H1 (cell line): Measurements from ENCODE around the gene CHMP5. TPM values are rescaled to one million over a fixed set of nuclear protein-coding genes. Genes with fewer than 3 reads are reported as not detected.

Source experiments
- CTCF ChIA-PET: fragments of 300-600 bp; sonication (Branson Sonifier 250); formaldehyde crosslinking; loops from one replicate; lab custom pipeline; 2021; ENCODE audit not compliant: partially characterized antibody; lab: Charles Lee
- POLR2A ChIA-PET: fragments of 300-600 bp; sonication (Branson Sonifier 250); formaldehyde crosslinking; loops from one replicate; lab custom pipeline; 2021; ENCODE audit warnings: inconsistent platforms; ENCODE audit not compliant: partially characterized antibody; lab: Charles Lee
- DNase-seq, 2 experiments: peaks; one replicate each; pipeline versions ENCODE4 v3.0.0 to v3.0.0-alpha.2; 2010 to 2022; ENCODE audit warnings: low spot score in 2 of 2, low read depth in 1 of 2, mixed read lengths in 1 of 2
- FAIRE-seq: peaks from 2 replicates; lab custom pipeline; 2011; peaks lifted over from hg19 to GRCh38; lab: Jason Lieb, UNC
- H2AFZ ChIP-seq: 2 replicates; pipeline ENCODE4 v1.8.1; 2012; ENCODE audit warnings: low read length, inconsistent platforms
- H2AK5ac ChIP-seq: 2 replicates; pipeline ENCODE4 v1.6.1; 2013; ENCODE audit warnings: low read depth, low read length
- H2BK120ac ChIP-seq: replicated peaks from 2 replicates; pipeline ENCODE3; 2013; ENCODE audit warnings: low read depth, low read length, inconsistent platforms
- H2BK12ac ChIP-seq: 2 replicates; pipeline ENCODE4 v1.6.1; 2013; ENCODE audit warnings: low read depth, low read length
- H2BK15ac ChIP-seq: 2 replicates; pipeline ENCODE4 v1.6.1; 2013; ENCODE audit warnings: low read length
- H2BK20ac ChIP-seq: 2 replicates; pipeline ENCODE4 v1.6.1; 2013; ENCODE audit warnings: low read length
- H2BK5ac ChIP-seq: 2 replicates; pipeline ENCODE4 v1.6.1; 2013; ENCODE audit warnings: low read depth, low read length
- H3K14ac ChIP-seq: 2 replicates; pipeline ENCODE4 v1.6.1; 2013; ENCODE audit warnings: inconsistent platforms; ENCODE audit not compliant: insufficient read length
- H3K18ac ChIP-seq: 2 replicates; pipeline ENCODE4 v1.6.1; 2013; ENCODE audit warnings: low read length; ENCODE audit errors: extremely low read depth
- H3K23ac ChIP-seq: 2 replicates; pipeline ENCODE4 v1.6.1; 2013; ENCODE audit warnings: inconsistent platforms; ENCODE audit not compliant: insufficient read length
- H3K23me2 ChIP-seq: 2 replicates; pipeline ENCODE4 v1.6.1; 2013; ENCODE audit warnings: low read depth, low read length
- H3K27ac ChIP-seq: 2 replicates; pipeline ENCODE4 v1.6.1; 2011; ENCODE audit warnings: low read depth, low read length, inconsistent platforms
- H3K27me3 ChIP-seq, 4 experiments: replicated peaks in 1 of 4; 1 replicate in 1 of 4; 2 replicates in 3 of 4; pipeline versions ENCODE4 v1.6.1 to v1.8.1; 2011 to 2013; ENCODE audit warnings: low read length in 3 of 4, mild to moderate bottlenecking in 3 of 4, inconsistent platforms in 2 of 4, mixed read lengths in 2 of 4, moderate library complexity in 1 of 4; ENCODE audit not compliant: control insufficient read depth in 3 of 4, insufficient read depth in 3 of 4; ENCODE audit errors: extremely low read depth in 1 of 4
- H3K36me3 ChIP-seq, 4 experiments: 2 replicates each; pipeline versions ENCODE4 v1.6.1 to v1.8.1; 2011 to 2013; ENCODE audit warnings: mild to moderate bottlenecking in 4 of 4, low read length in 3 of 4, moderate library complexity in 2 of 4, control low read depth in 1 of 4, inconsistent platforms in 1 of 4; ENCODE audit not compliant: insufficient read depth in 4 of 4, control insufficient read depth in 2 of 4
- H3K4ac ChIP-seq: replicated peaks from 2 replicates; pipeline ENCODE3; 2013; ENCODE audit warnings: low read length, low read depth, mixed read lengths, inconsistent platforms; ENCODE audit not compliant: insufficient read length
- H3K4me1 ChIP-seq, 4 experiments: replicated peaks in 1 of 4; 1 replicate in 1 of 4; 2 replicates in 3 of 4; pipeline versions ENCODE4 v1.6.1 to v1.8.1; 2011 to 2013; ENCODE audit warnings: low read length in 3 of 4, inconsistent platforms in 2 of 4, mixed read lengths in 1 of 4; ENCODE audit not compliant: insufficient read depth in 4 of 4, control insufficient read depth in 3 of 4
- H3K4me2 ChIP-seq, 2 experiments: 2 replicates each; pipeline versions ENCODE4 v1.6.1 to v1.8.1; 2011 to 2013; ENCODE audit warnings: low read depth in 2 of 2, low read length in 2 of 2, control low read depth in 1 of 2, inconsistent platforms in 1 of 2, mild to moderate bottlenecking in 1 of 2; ENCODE audit not compliant: insufficient read depth in 1 of 2
- H3K4me3 ChIP-seq, 4 experiments: fragments of 200-600, 300-600 bp in 1 of 4; sonication (generic), shearing (Covaris generic), sonication (Bioruptor Twin) in 1 of 4; 2 replicates each; pipeline versions ENCODE4 v1.5.1 to v1.8.1; 2011 to 2016; ENCODE audit warnings: low read length in 4 of 4, low read depth in 3 of 4, control low read depth in 2 of 4, inconsistent platforms in 2 of 4, mild to moderate bottlenecking in 2 of 4, mixed read lengths in 1 of 4, moderate library complexity in 1 of 4; ENCODE audit not compliant: insufficient read depth in 2 of 4; ENCODE audit errors: extremely low read depth in 1 of 4
- H3K56ac ChIP-seq: replicated peaks from 2 replicates; pipeline ENCODE3; 2013; ENCODE audit warnings: low read depth, mild to moderate bottlenecking, mixed read lengths, low read length, inconsistent platforms; ENCODE audit not compliant: insufficient read length
- H3K79me1 ChIP-seq: 2 replicates; pipeline ENCODE4 v1.6.1; 2013; ENCODE audit warnings: low read depth, low read length, control low read depth
- H3K79me2 ChIP-seq, 2 experiments: 2 replicates each; pipeline versions ENCODE4 v1.6.1 to v1.8.1; 2012 to 2013; ENCODE audit warnings: low read length in 2 of 2, mild to moderate bottlenecking in 2 of 2, inconsistent platforms in 1 of 2; ENCODE audit not compliant: insufficient read depth in 2 of 2, control insufficient read depth in 1 of 2
- H3K9ac ChIP-seq, 4 experiments: replicated peaks in 1 of 4; 1 replicate in 1 of 4; 2 replicates in 3 of 4; pipeline versions ENCODE4 v1.6.1 to v1.8.1; 2011 to 2013; ENCODE audit warnings: low read depth in 3 of 4, low read length in 3 of 4, control low read depth in 2 of 4, mild to moderate bottlenecking in 2 of 4, moderate library complexity in 2 of 4, inconsistent platforms in 1 of 4; ENCODE audit errors: extremely low read depth in 1 of 4
- H3K9me3 ChIP-seq, 2 experiments: 2 replicates each; pipeline versions ENCODE4 v1.6.1 to v1.8.1; 2012 to 2013; ENCODE audit warnings: mild to moderate bottlenecking in 2 of 2, moderate library complexity in 2 of 2, control low read depth in 1 of 2, inconsistent platforms in 1 of 2, low read depth in 1 of 2, low read length in 1 of 2, mixed read lengths in 1 of 2; ENCODE audit not compliant: insufficient read depth in 2 of 2
- H4K20me1 ChIP-seq, 2 experiments: replicated peaks in 1 of 2; 2 replicates each; pipeline versions ENCODE3 to v1.8.1; 2011 to 2013; ENCODE audit warnings: inconsistent platforms in 2 of 2, low read length in 2 of 2, mild to moderate bottlenecking in 1 of 2; ENCODE audit not compliant: insufficient read depth in 2 of 2, control insufficient read depth in 1 of 2
- H4K5ac ChIP-seq: 2 replicates; pipeline ENCODE4 v1.6.1; 2013; ENCODE audit warnings: low read length, low read depth, mixed read lengths, inconsistent platforms; ENCODE audit not compliant: insufficient read length
- H4K8ac ChIP-seq: 2 replicates; pipeline ENCODE4 v1.8.0; 2013; ENCODE audit warnings: mild to moderate bottlenecking, moderate library complexity, low read length, inconsistent platforms; ENCODE audit not compliant: insufficient read depth; ENCODE audit errors: extremely low read depth
- H4K91ac ChIP-seq: replicated peaks from 2 replicates; pipeline ENCODE3; 2013; ENCODE audit warnings: low read length, mixed read lengths, inconsistent platforms; ENCODE audit not compliant: insufficient read length
- BRCA1 ChIP-seq: IDR thresholded peaks from 2 replicates; pipeline ENCODE4 v1.6.1; 2012; ENCODE audit warnings: low read depth, low read length, improper control_type of control experiment
- CEBPB ChIP-seq: IDR thresholded peaks from 2 replicates; pipeline ENCODE4 v1.6.1; 2012; ENCODE audit warnings: low read depth, low read length
- CREB1 ChIP-seq: IDR thresholded peaks from 2 replicates; pipeline ENCODE4 v1.6.1; 2012; ENCODE audit warnings: inconsistent platforms
- HDAC2 ChIP-seq, 2 experiments: fragments of 300-600 bp in 1 of 2; sonication (generic) in 1 of 2; IDR thresholded peaks; 2 replicates each; pipeline ENCODE4 v1.6.1; 2011 to 2012; ENCODE audit warnings: low read depth in 2 of 2, low read length in 2 of 2, mild to moderate bottlenecking in 2 of 2, moderate library complexity in 2 of 2, borderline replicate concordance in 1 of 2, inconsistent platforms in 1 of 2
- KDM1A ChIP-seq: fragments of 200-600, 300-600 bp; sonication (generic); IDR thresholded peaks from 2 replicates; pipeline ENCODE4 v1.7.1; 2016; ENCODE audit warnings: mild to moderate bottlenecking, low read length, borderline replicate concordance
- KDM5A ChIP-seq: fragments of 200-600 bp; IDR thresholded peaks from 2 replicates; pipeline ENCODE4 v1.7.1; 2012; ENCODE audit warnings: mild to moderate bottlenecking, low read length, inconsistent platforms, mixed read lengths
- POLR2A ChIP-seq, 2 experiments: IDR thresholded peaks; 1 replicate in 1 of 2; 2 replicates in 1 of 2; pipeline ENCODE4 v1.6.1; 2011; ENCODE audit warnings: low read depth in 2 of 2, low read length in 2 of 2, mild to moderate bottlenecking in 2 of 2; ENCODE audit errors: control extremely low read depth in 1 of 2
- POLR2AphosphoS5 ChIP-seq: IDR thresholded peaks from 2 replicates; pipeline ENCODE4 v1.6.1; 2011; ENCODE audit warnings: low read depth, low read length
- RAD21 ChIP-seq, 2 experiments: IDR thresholded peaks in 1 of 2; conservative IDR thresholded peaks in 1 of 2; 2 replicates each; pipeline ENCODE4 v1.6.1; 2011; ENCODE audit warnings: low read depth in 2 of 2, low read length in 2 of 2, improper control_type of control experiment in 1 of 2, inconsistent platforms in 1 of 2, mild to moderate bottlenecking in 1 of 2, moderate library complexity in 1 of 2
- ZNF274 ChIP-seq: IDR thresholded peaks from 2 replicates; pipeline ENCODE4 v1.7.0; 2012; ENCODE audit warnings: low read length, borderline replicate concordance; ENCODE audit errors: extremely low read depth
- WGBS, 2 experiments: shearing (Covaris generic) in 1 of 2; methylation state at CpG; one replicate each; pipeline versions ENCODE4 v1.1.6 to v1.1.7; 2013 to 2015; ENCODE audit warnings: low lambda C conversion rate in 2 of 2, mixed read lengths in 2 of 2, inconsistent platforms in 1 of 2, low coverage in 1 of 2, missing lambda C conversion rate in 1 of 2; ENCODE audit not compliant: insufficient replicate concordance in 2 of 2, insufficient coverage in 1 of 2, insufficient read length in 1 of 2; ENCODE audit errors: extremely low coverage in 1 of 2, missing lambda C conversion rate in 1 of 2; 5-methylcytosine and 5-hydroxymethylcytosine counted together
- polyA plus RNA-seq, 7 experiments: library from polyadenylated mRNA; depleted of rRNA in 3 of 7; stranded (reverse) in 5 of 7; unstranded in 2 of 7; fragments of >200 nt in 5 of 7; fragments of 200-250 nt in 2 of 7; gene quantifications; 1 replicate in 5 of 7; 2 replicates in 1 of 7; 4 replicates in 1 of 7; pipeline versions ENCODE4 v1.2.1 to v1.2.3, GENCODE V29; 2011 to 2013; ENCODE audit warnings: missing spikeins in 2 of 7, mixed read lengths in 2 of 7
- total RNA-seq: library from RNA; stranded (reverse); fragmentation: NEBNext Ultra II Directional; extraction: Animal tissue kit (Norgen Biotek cat#: 25700); gene quantifications from 2 replicates; pipeline ENCODE4 v1.2.1, GENCODE V29; 2021
- TF ChIP-seq, protein P1 (sequence below): IDR thresholded peaks from 2 replicates; pipeline ENCODE4 v1.6.1; 2011; ENCODE audit warnings: low read length, improper control_type of control experiment
- TF ChIP-seq, protein P2 (sequence below): IDR thresholded peaks from 2 replicates; pipeline ENCODE4 v1.6.1; 2012; ENCODE audit warnings: inconsistent platforms

Gene CHMP5
- total and polyA plus RNA-seq, 2 of the 8 experiments (the other 6 are each of a cell fraction or from before 2014, with no cell fraction given): 25.0 to 47.3 TPM

DNA sequence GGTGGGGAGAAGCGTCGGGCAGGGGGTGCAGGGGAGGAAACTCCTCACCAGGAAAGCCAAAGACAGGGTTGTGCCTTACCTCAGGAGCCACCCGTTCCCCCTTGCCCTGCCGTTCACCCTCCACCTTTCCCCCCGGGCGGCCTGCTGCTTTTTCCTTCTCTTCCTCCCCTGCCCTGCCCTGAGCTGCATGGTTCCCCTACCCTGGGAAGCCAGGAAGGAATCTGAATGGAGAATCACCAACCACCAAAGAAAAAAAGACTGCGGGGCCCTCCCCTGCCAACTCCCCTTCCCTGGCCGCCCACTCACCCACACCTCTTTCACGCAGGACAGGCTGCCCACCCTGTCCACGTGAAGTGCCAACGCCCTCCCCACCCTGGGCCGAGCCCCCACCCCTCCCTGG is 24.6 kb downstream of the CHMP5 start:
- Histone ChIP-seq H3K79me1 (peaks cover 3% of the 10 kb centered on the region), H3K4me3 (peak overlapping the region; percentile 3 to 97 (median 90); a peak in 7 of 8 replicates), H2AK5ac (no peak overlapping the region; the same call in 1 of the 2 replicates), H3K36me3 (peaks cover 0 to 9% (median under 1%) of the 10 kb centered on the region in 4 experiments; a peak in 3 of 8 replicates), H4K91ac (no peak overlapping the region), H3K23ac (no peak overlapping the region), H3K23me2 (no peaks in the 10 kb centered on the region; the same call in 1 of the 2 replicates), H2BK15ac (no peak overlapping the region), H2BK20ac (no peak overlapping the region), H2BK5ac (no peak overlapping the region; the same call in 1 of the 2 replicates), H3K56ac (no peak overlapping the region), H3K4ac (peak overlapping the region; percentile 78), H3K27me3 (no peaks in the 10 kb centered on the region), H4K8ac (peak overlapping the region; percentile 94), H2BK120ac (no peak overlapping the region), H3K14ac (no peak overlapping the region), H3K18ac (no peak overlapping the region), H3K4me1 (peaks cover 0 to 8% (median 2%) of the 10 kb centered on the region in 4 experiments; a peak in 3 of 7 replicates), H4K20me1 (no peaks in the 10 kb centered on the region), H3K79me2 (peaks cover 0 to 38% of the 10 kb centered on the region in 2 experiments; a peak in 3 of 4 replicates), H3K4me2 (peak overlapping the region; percentile 74 to 85), H4K5ac (no peak overlapping the region), H2BK12ac (no peak overlapping the region), H2AFZ (no peak overlapping the region), H3K9ac (peak overlapping the region; percentile 25 to 99 (median 40); a peak in 5 of 7 replicates), H3K9me3 (no peaks in the 10 kb centered on the region), H3K27ac (peak overlapping the region; percentile 64)
- FAIRE-seq: no peak
- 69% methylated on average over 2 of the region's 12 CpGs; no CpG with 5 or more reads in 1 of the 2 experiments for WGBS, 2 experiments
- CTCF ChIA-PET: interaction anchor here (1.0 to 2.1 kb wide), 3 partner anchors 13 to 178 kb away, joined by 3 to 7 read pairs (median 3); no protein-coding TSS in a partner anchor
- POLR2A ChIA-PET: interaction anchor here (0.8 to 4.3 kb wide), 14 partner anchors 9 to 269 kb away, joined by 3 to 29 read pairs (median 4); partner anchors contain the start of genes BAG1, CHMP5, DNAJA1 and NOL6
- DNase-seq: no peak
- TF ChIP-seq RAD21 (IDR thresholded peaks at IDR 0.05 in 1 of 2, conservative IDR thresholded peaks at IDR 0.05 in 1 of 2; ENCODE audit: low read depth in 2 of 2, low read length in 2 of 2) (no peak), CEBPB (no peak), HDAC2 (IDR thresholded peaks at IDR 0.05; ENCODE audit: borderline replicate concordance in 1 of 2, low read depth in 2 of 2, low read length in 2 of 2) (no peak), KDM1A (no peak), KDM5A (no peak), BRCA1 (no peak), ZNF274 (no peak), POLR2A (IDR thresholded peaks at IDR 0.05; ENCODE audit: control extremely low read depth in 1 of 2, low read depth in 2 of 2, low read length in 2 of 2) (no peak), CREB1 (no peak), POLR2AphosphoS5 (no peak)
- TF ChIP-seq, protein P1, sequence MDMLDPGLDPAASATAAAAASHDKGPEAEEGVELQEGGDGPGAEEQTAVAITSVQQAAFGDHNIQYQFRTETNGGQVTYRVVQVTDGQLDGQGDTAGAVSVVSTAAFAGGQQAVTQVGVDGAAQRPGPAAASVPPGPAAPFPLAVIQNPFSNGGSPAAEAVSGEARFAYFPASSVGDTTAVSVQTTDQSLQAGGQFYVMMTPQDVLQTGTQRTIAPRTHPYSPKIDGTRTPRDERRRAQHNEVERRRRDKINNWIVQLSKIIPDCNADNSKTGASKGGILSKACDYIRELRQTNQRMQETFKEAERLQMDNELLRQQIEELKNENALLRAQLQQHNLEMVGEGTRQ: no peak
- TF ChIP-seq, protein P2, sequence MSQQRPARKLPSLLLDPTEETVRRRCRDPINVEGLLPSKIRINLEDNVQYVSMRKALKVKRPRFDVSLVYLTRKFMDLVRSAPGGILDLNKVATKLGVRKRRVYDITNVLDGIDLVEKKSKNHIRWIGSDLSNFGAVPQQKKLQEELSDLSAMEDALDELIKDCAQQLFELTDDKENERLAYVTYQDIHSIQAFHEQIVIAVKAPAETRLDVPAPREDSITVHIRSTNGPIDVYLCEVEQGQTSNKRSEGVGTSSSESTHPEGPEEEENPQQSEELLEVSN: no peak
